GM12878 (cell line): ENCODE measurements around the gene STKLD1. TPM values are rescaled to one million over a fixed set of nuclear protein-coding genes. Genes with fewer than 3 reads are reported as not detected.
A peak's percentile ranks its signal among the peaks of the same experiment; 100 is the strongest.

ENCODE experiments used
- ATAC-seq: fragments of 200-7000 bp; cut with Tn5 transposase; 3 replicates; pipeline ENCODE4 v1.9.1; 2020; ENCODE audit warnings: mild to moderate bottlenecking, moderate library complexity
- BruUV-seq: library from RNA; stranded (reverse); fragments of 400-500 nt; replicated peaks from 2 replicates; lab custom pipeline; 2021; lab: Mats Ljungman, UMichigan
- CTCF ChIA-PET: fragments of 300-600 bp; sonication (Branson Sonifier 250); formaldehyde crosslinking; extraction: SDS; loops from one replicate; lab custom pipeline; 2021; ENCODE audit warnings: inconsistent platforms; lab: Yijun Ruan, JAX
- POLR2A ChIA-PET: fragments of 350-600 bp; formaldehyde crosslinking; extraction: SDS; loops from one replicate; lab custom pipeline; 2021; ENCODE audit warnings: inconsistent platforms; lab: Charles Lee
- RAD21 ChIA-PET: fragments of 300-600 bp; sonication (Branson Sonifier 250); formaldehyde crosslinking; loops from one replicate; lab custom pipeline; 2023; ENCODE audit warnings: antibody characterized with exemption; ENCODE audit not compliant: unreplicated experiment; lab: Charles Lee
- SMC1A ChIA-PET: fragments of 300-600 bp; sonication (Branson Sonifier 250); formaldehyde crosslinking; loops from one replicate; lab custom pipeline; 2023; ENCODE audit not compliant: unreplicated experiment, uncharacterized antibody; lab: Charles Lee
- DNase-seq: peaks from one replicate; pipeline ENCODE4 v3.0.0-alpha.2; 2011; ENCODE audit warnings: low read depth, low spot score
- FAIRE-seq: peaks from 3 replicates; lab custom pipeline; 2011; peaks lifted over from hg19 to GRCh38; lab: Jason Lieb, UNC
- H2AFZ ChIP-seq: 2 replicates; pipeline ENCODE4 v1.6.0; 2011; ENCODE audit warnings: low read depth, low read length, control low read depth; ENCODE audit not compliant: control insufficient read depth
- H3K27ac ChIP-seq: 2 replicates; pipeline ENCODE4 v1.5.1; 2011; ENCODE audit warnings: control low read depth; ENCODE audit not compliant: control insufficient read depth, insufficient read depth
- H3K27me3 ChIP-seq, 2 experiments: replicated peaks in 1 of 2; 2 replicates each; pipeline versions ENCODE4 v1.6.0 to v1.6.1; 2011; ENCODE audit warnings: low read length in 1 of 2; ENCODE audit not compliant: control insufficient read depth in 2 of 2, insufficient read depth in 2 of 2
- H3K36me3 ChIP-seq, 2 experiments: 2 replicates each; pipeline ENCODE4 v1.5.1; 2011; ENCODE audit warnings: low read length in 1 of 2; ENCODE audit not compliant: control insufficient read depth in 2 of 2, insufficient read depth in 2 of 2
- H3K4me1 ChIP-seq: 2 replicates; pipeline ENCODE4 v1.6.1; 2011; ENCODE audit warnings: mild to moderate bottlenecking, low read length, moderate library complexity, mixed read lengths; ENCODE audit not compliant: control insufficient read depth, insufficient read depth
- H3K4me2 ChIP-seq: 2 replicates; pipeline ENCODE4 v1.6.0; 2011; ENCODE audit warnings: control low read depth; ENCODE audit not compliant: control insufficient read depth, insufficient read depth
- H3K4me3 ChIP-seq: fragments of 200-600 bp; sonication (generic); 2 replicates; pipeline ENCODE4 v1.5.1; 2016
- H3K79me2 ChIP-seq: 2 replicates; pipeline ENCODE4 v1.6.0; 2011; ENCODE audit warnings: low read length; ENCODE audit not compliant: control insufficient read depth, insufficient read depth
- H3K9ac ChIP-seq: 2 replicates; pipeline ENCODE4 v1.8.0; 2011; ENCODE audit warnings: low read length, control low read depth, mixed read lengths; ENCODE audit not compliant: control insufficient read depth, insufficient read depth
- H3K9me3 ChIP-seq: replicated peaks from 3 replicates; pipeline ENCODE4 v1.5.1; 2011; ENCODE audit warnings: mild to moderate bottlenecking, low read length; ENCODE audit not compliant: control insufficient read depth, insufficient read depth
- H4K20me1 ChIP-seq: 2 replicates; pipeline ENCODE4 v1.6.0; 2011; ENCODE audit not compliant: control insufficient read depth, insufficient read depth
- BHLHE40 ChIP-seq, 2 experiments: fragments of 450-650 bp in 1 of 2; IDR thresholded peaks; 2 replicates each; pipeline ENCODE4 v1.6.1; 2011 to 2017; ENCODE audit warnings: low read depth in 2 of 2, borderline replicate concordance in 1 of 2, improper control_type of control experiment in 1 of 2, low read length in 1 of 2, mild to moderate bottlenecking in 1 of 2
- CREB1 ChIP-seq: IDR thresholded peaks from 2 replicates; pipeline ENCODE4 v1.6.1; 2012; ENCODE audit warnings: low read depth, mild to moderate bottlenecking, inconsistent platforms
- E2F8 ChIP-seq: fragments of 450-650 bp; IDR thresholded peaks from 2 replicates; pipeline ENCODE4 v1.6.1; 2018; ENCODE audit warnings: mild to moderate bottlenecking, low read depth, moderate library complexity; ENCODE audit not compliant: partially characterized antibody
- EP300 ChIP-seq, 2 experiments: fragments of 150-350 bp in 1 of 2; IDR thresholded peaks; 2 replicates each; pipeline ENCODE4 v1.6.1; 2011 to 2012; ENCODE audit warnings: low read depth in 2 of 2, low read length in 2 of 2, borderline replicate concordance in 1 of 2, improper control_type of control experiment in 1 of 2, inconsistent platforms in 1 of 2; ENCODE audit not compliant: control insufficient read depth in 1 of 2
- KDM1A ChIP-seq: fragments of 200-600 bp; sonication (generic); IDR thresholded peaks from 2 replicates; pipeline ENCODE4 v1.6.1; 2016; ENCODE audit warnings: borderline replicate concordance
- MYC ChIP-seq: IDR thresholded peaks from 2 replicates; pipeline ENCODE4 v1.6.1; 2011; ENCODE audit warnings: mild to moderate bottlenecking, low read length, moderate library complexity, inconsistent platforms; ENCODE audit not compliant: insufficient read depth, insufficient replicate concordance, insufficient read length, severe bottlenecking
- NFYB ChIP-seq: IDR thresholded peaks from 2 replicates; pipeline ENCODE4 v1.6.1; 2011; ENCODE audit warnings: low read depth, mild to moderate bottlenecking, low read length, improper control_type of control experiment, moderate library complexity; ENCODE audit not compliant: insufficient read depth
- POLR2A ChIP-seq: IDR thresholded peaks from 2 replicates; pipeline ENCODE4 v1.6.1; 2011; ENCODE audit warnings: low read depth, mild to moderate bottlenecking, low read length
- SMARCA5 ChIP-seq: fragments of 450-650 bp; IDR thresholded peaks from 2 replicates; pipeline ENCODE4 v1.6.1; 2017; ENCODE audit warnings: mild to moderate bottlenecking
- SRF ChIP-seq, 2 experiments: IDR thresholded peaks; 2 replicates each; pipeline ENCODE4 v1.6.1; 2011; ENCODE audit warnings: low read depth in 2 of 2, low read length in 2 of 2, mild to moderate bottlenecking in 1 of 2, moderate library complexity in 1 of 2
- TCF12 ChIP-seq: IDR thresholded peaks from 2 replicates; pipeline ENCODE4 v1.6.1; 2011; ENCODE audit warnings: low read depth, mild to moderate bottlenecking, low read length
- TCF7 ChIP-seq: IDR thresholded peaks from 2 replicates; pipeline ENCODE4 v1.6.1; 2014; ENCODE audit warnings: antibody characterized with exemption, borderline replicate concordance
- WRNIP1 ChIP-seq: IDR thresholded peaks from 2 replicates; pipeline ENCODE4 v1.6.1; 2011; ENCODE audit warnings: low read depth, low read length, improper control_type of control experiment, borderline replicate concordance
- WGBS: methylation state at CpG from one replicate; pipeline ENCODE4 v1.1.6; 2016; ENCODE audit warnings: low lambda C conversion rate; ENCODE audit not compliant: insufficient replicate concordance, insufficient coverage; ENCODE audit errors: missing lambda C conversion rate; 5-methylcytosine and 5-hydroxymethylcytosine counted together
- in situ Hi-C: fragments of 300-500 bp; cut with MboI; formaldehyde crosslinking; loops from 9 replicates; pipeline ENCODE4 v1.14.3; 2018; ENCODE audit warnings: mixed read lengths
- intact Hi-C: fragments of 100-400 bp; cut with micrococcal nuclease; formaldehyde crosslinking; loops from one replicate; pipeline ENCODE4 v1.14.2; 2022; ENCODE audit not compliant: unreplicated experiment
- polyA plus RNA-seq, 11 experiments: library from polyadenylated mRNA; depleted of rRNA in 4 of 11; unstranded in 6 of 11; stranded (reverse) in 5 of 11; fragments of >200 nt; fragmentation: Nextera tagmentation in 4 of 11; fragmentation: Illumina TruSeq in 1 of 11; extraction: Ambion mirVana in 4 of 11; extraction: Trizol in 1 of 11; gene quantifications; 1 replicate in 1 of 11; 2 replicates in 10 of 11; pipeline versions ENCODE4 v1.2.1 to v1.2.3, GENCODE V29; 2011 to 2016; ENCODE audit warnings: inconsistent platforms in 2 of 11, missing spikeins in 2 of 11, low read depth in 1 of 11
- total RNA-seq, 4 experiments: library from RNA; depleted of rRNA in 3 of 4; stranded (reverse); fragments of >200 nt in 3 of 4; fragmentation: Illumina TruSeq in 1 of 4; extraction: Trizol in 1 of 4; gene quantifications; 2 replicates each; pipeline versions ENCODE4 v1.2.1 to v1.2.3, GENCODE V29; 2013 to 2021
- TF ChIP-seq, protein P1 (sequence below): IDR thresholded peaks from 2 replicates; pipeline ENCODE4 v1.6.1; 2011; ENCODE audit warnings: borderline replicate concordance, low read depth, mild to moderate bottlenecking, moderate library complexity, mixed read lengths, low read length; ENCODE audit not compliant: insufficient read depth; ENCODE audit errors: extremely low read length
- TF ChIP-seq, protein P2 (sequence below): IDR thresholded peaks from 2 replicates; pipeline ENCODE4 v1.6.1; 2012; ENCODE audit warnings: low read depth, low read length, improper control_type of control experiment
- TF ChIP-seq, protein P3 (sequence below): fragments of 150-350 bp; IDR thresholded peaks from 2 replicates; pipeline ENCODE4 v1.6.1; 2014; ENCODE audit warnings: mild to moderate bottlenecking, low read depth, low read length

The STKLD1 gene
- total and polyA plus RNA-seq, 10 of the 15 experiments (the other 5 are each of a cell fraction or from before 2014, with no cell fraction given), result 0.07 to 0.40 (median 0.29) TPM; not detected in 4

GRCh38 chr9:133439337-133439736, 63.2 kb downstream of the STKLD1 start (continued):
- TF ChIP-seq EP300 (IDR thresholded peaks at IDR 0.05; ENCODE audit: borderline replicate concordance in 1 of 2, control insufficient read depth in 1 of 2, low read depth in 2 of 2, low read length in 2 of 2), result no peak
- TF ChIP-seq SMARCA5, result no peak
- TF ChIP-seq TCF12, result no peak
- TF ChIP-seq WRNIP1, result no peak
- no peak for TF ChIP-seq TCF7
- TF ChIP-seq KDM1A, result no peak
- no peak for TF ChIP-seq E2F8
- TF ChIP-seq MYC, result no peak

- no peaks in the 10 kb centered on the region for H3K9me3 ChIP-seq
- CTCF ChIA-PET, result interaction anchor here (1.4 kb wide), 1 partner anchor 46 kb away, joined by 4 read pairs; no protein-coding TSS in a partner anchor
- no peaks in the 10 kb centered on the region for H3K79me2 ChIP-seq
- POLR2A ChIA-PET, result no interaction called here
- H3K27me3 ChIP-seq, result peaks cover 0 to under 1% of the 10 kb centered on the region in 2 experiments; a peak in 2 of 4 replicates
- H3K36me3 ChIP-seq, result no peaks in the 10 kb centered on the region
- no peak for FAIRE-seq
- no peak overlapping the region for H3K9ac ChIP-seq
- 56% methylated on average over 10 of the region's 12 CpGs for WGBS
- peak; percentile 22 for ATAC-seq
- no peaks in the 10 kb centered on the region for H4K20me1 ChIP-seq
- no peak overlapping the region for H3K4me3 ChIP-seq
- SMC1A ChIA-PET, result no interaction called here
- no peak overlapping the region for H3K4me2 ChIP-seq
- peak overlapping the region; percentile 13; the same call in 1 of the 2 replicates for H2AFZ ChIP-seq
- in situ Hi-C loops, result no loop called here
- no TSS peak for BruUV-seq
- RAD21 ChIA-PET, result no interaction called here
- TF ChIP-seq, protein P1, sequence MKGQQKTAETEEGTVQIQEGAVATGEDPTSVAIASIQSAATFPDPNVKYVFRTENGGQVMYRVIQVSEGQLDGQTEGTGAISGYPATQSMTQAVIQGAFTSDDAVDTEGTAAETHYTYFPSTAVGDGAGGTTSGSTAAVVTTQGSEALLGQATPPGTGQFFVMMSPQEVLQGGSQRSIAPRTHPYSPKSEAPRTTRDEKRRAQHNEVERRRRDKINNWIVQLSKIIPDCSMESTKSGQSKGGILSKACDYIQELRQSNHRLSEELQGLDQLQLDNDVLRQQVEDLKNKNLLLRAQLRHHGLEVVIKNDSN, result peak; percentile 29
- 0 out of 2 replicates have a peak, but pooled peaks have one; percentile 16 for TF ChIP-seq NFYB
- TF ChIP-seq, protein P2, sequence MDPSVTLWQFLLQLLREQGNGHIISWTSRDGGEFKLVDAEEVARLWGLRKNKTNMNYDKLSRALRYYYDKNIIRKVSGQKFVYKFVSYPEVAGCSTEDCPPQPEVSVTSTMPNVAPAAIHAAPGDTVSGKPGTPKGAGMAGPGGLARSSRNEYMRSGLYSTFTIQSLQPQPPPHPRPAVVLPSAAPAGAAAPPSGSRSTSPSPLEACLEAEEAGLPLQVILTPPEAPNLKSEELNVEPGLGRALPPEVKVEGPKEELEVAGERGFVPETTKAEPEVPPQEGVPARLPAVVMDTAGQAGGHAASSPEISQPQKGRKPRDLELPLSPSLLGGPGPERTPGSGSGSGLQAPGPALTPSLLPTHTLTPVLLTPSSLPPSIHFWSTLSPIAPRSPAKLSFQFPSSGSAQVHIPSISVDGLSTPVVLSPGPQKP, result no peak
- TF ChIP-seq CREB1, result peak; percentile 77
- TF ChIP-seq, protein P3, sequence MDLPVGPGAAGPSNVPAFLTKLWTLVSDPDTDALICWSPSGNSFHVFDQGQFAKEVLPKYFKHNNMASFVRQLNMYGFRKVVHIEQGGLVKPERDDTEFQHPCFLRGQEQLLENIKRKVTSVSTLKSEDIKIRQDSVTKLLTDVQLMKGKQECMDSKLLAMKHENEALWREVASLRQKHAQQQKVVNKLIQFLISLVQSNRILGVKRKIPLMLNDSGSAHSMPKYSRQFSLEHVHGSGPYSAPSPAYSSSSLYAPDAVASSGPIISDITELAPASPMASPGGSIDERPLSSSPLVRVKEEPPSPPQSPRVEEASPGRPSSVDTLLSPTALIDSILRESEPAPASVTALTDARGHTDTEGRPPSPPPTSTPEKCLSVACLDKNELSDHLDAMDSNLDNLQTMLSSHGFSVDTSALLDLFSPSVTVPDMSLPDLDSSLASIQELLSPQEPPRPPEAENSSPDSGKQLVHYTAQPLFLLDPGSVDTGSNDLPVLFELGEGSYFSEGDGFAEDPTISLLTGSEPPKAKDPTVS, result no peak
- peak; percentile 33; the same call in 1 of the 2 replicates for TF ChIP-seq POLR2A
- TF ChIP-seq BHLHE40 (IDR thresholded peaks at IDR 0.05; ENCODE audit: borderline replicate concordance in 1 of 2, low read depth in 2 of 2, low read length in 1 of 2), result peak; percentile 44 to 49; a peak in 1 of 4 replicates
- TF ChIP-seq SRF (IDR thresholded peaks at IDR 0.05; ENCODE audit: low read depth in 2 of 2, low read length in 2 of 2), result peak; percentile 86 to 90
- intact Hi-C loops, result no loop called here
- DNase-seq, result no peak
- H3K27ac ChIP-seq, result no peak overlapping the region
- peaks cover 4% of the 10 kb centered on the region; the same call in 1 of the 2 replicates for H3K4me1 ChIP-seq
These were observed 64.7 kb downstream of the STKLD1 start for GRCh38 chr9:133440874-133441273.
